Tibial nerve (tissue), 4 donors: Measurements from ENCODE around the gene PKNOX2. TPM values are rescaled to one million over a fixed set of nuclear protein-coding genes. Genes with fewer than 3 reads are reported as not detected.

Source experiments
- DNase-seq, 2 donors: peaks; one replicate each; pipeline ENCODE4 v3.0.0-alpha.2; 2019; ENCODE audit warnings: low spot score in 2 of 2
- H3K27ac ChIP-seq, 4 donors: fragments of 200-600 bp; sonication (generic) in 3 of 4; one replicate each; pipeline ENCODE4 v1.5.1; 2017 to 2019; ENCODE audit warnings: mild to moderate bottlenecking in 1 of 4
- H3K27me3 ChIP-seq, 2 donors: fragments of 200-600 bp; sonication (generic) in 1 of 2; one replicate each; pipeline versions ENCODE4 v1.5.1 to v1.6.0; 2017 to 2019
- H3K36me3 ChIP-seq, 3 donors: fragments of 200-600 bp; sonication (generic); one replicate each; pipeline ENCODE4 v1.5.1; 2018 to 2019
- H3K4me1 ChIP-seq, 4 donors: fragments of 200-600 bp; sonication (generic) in 3 of 4; one replicate each; pipeline ENCODE4 v1.5.1; 2017 to 2019
- H3K4me3 ChIP-seq, 4 donors: fragments of 200-600 bp; sonication (generic) in 3 of 4; one replicate each; pipeline ENCODE4 v1.5.1; 2017 to 2019; ENCODE audit warnings: mild to moderate bottlenecking in 1 of 4, moderate library complexity in 1 of 4
- H3K9me3 ChIP-seq, 4 donors: fragments of 200-600 bp; sonication (generic) in 3 of 4; one replicate each; pipeline ENCODE4 v1.5.1; 2017 to 2019
- CTCF ChIP-seq, 5 experiments: fragments of 200-600 bp in 3 of 5; fragments of 450-650 bp in 2 of 5; sonication (generic) in 3 of 5; IDR thresholded peaks; one replicate each; pipeline ENCODE4 v1.5.1; 2016 to 2019; ENCODE audit warnings: antibody characterized with exemption in 5 of 5, mild to moderate bottlenecking in 3 of 5, moderate library complexity in 2 of 5
- EP300 ChIP-seq, 2 donors: sonication (generic); formaldehyde crosslinking; IDR thresholded peaks; one replicate each; pipeline ENCODE4 v1.6.1; 2017; ENCODE audit warnings: antibody characterized with exemption in 2 of 2, mild to moderate bottlenecking in 1 of 2
- POLR2A ChIP-seq, 2 donors: fragments of 450-650 bp; IDR thresholded peaks; one replicate each; pipeline ENCODE4 v1.6.1; 2017; ENCODE audit warnings: antibody characterized with exemption in 2 of 2, mild to moderate bottlenecking in 2 of 2, moderate library complexity in 2 of 2
- WGBS, 2 donors: methylation state at CpG; one replicate each; pipeline ENCODE4 v1.1.5; 2018; 5-methylcytosine and 5-hydroxymethylcytosine counted together
- total RNA-seq, 4 donors: library from RNA; depleted of rRNA; stranded (reverse); fragments of >200 nt; gene quantifications; one replicate each; pipeline ENCODE4 v1.1.0, GENCODE V29; 2016

The PKNOX2 gene
- total RNA-seq, 4 donors from 2014 or later: 5.7 to 7.2 (median 6.4) TPM

GRCh38 chr11:125153837-125154236, 10.7 kb upstream of the PKNOX2 start:
- no peak for TF ChIP-seq CTCF (IDR thresholded peaks at IDR 0.05)
- TF ChIP-seq EP300 (IDR thresholded peaks at IDR 0.05): no peak
- no peak for TF ChIP-seq POLR2A (IDR thresholded peaks at IDR 0.05)
- WGBS, 2 donors: 92 to 100% methylated on average over 2 of the region's 2 CpGs
- no peak for DNase-seq
- peaks cover 0 to 2% (median 0%) of the 10 kb centered on the region in 4 donors for H3K9me3 ChIP-seq
- H3K4me3 ChIP-seq: no peak overlapping the region
- H3K27me3 ChIP-seq: peaks cover 0 to 4% of the 10 kb centered on the region in 2 donors
- no peaks in the 10 kb centered on the region for H3K36me3 ChIP-seq
- H3K4me1 ChIP-seq: no peaks in the 10 kb centered on the region
- H3K27ac ChIP-seq: no peak overlapping the region

GRCh38 chr11:125154378-125155099, 10.0 kb upstream of the PKNOX2 start:
- H3K4me1 ChIP-seq: no peaks in the 10 kb centered on the region
- H3K9me3 ChIP-seq: peaks cover 0 to 2% (median 0%) of the 10 kb centered on the region in 4 donors
- no peak overlapping the region for H3K4me3 ChIP-seq
- 54 to 57% methylated on average over 7 of the region's 7 CpGs for WGBS, 2 donors
- DNase-seq: no peak
- TF ChIP-seq EP300 (IDR thresholded peaks at IDR 0.05) (no peak), CTCF (IDR thresholded peaks at IDR 0.05) (no peak), POLR2A (IDR thresholded peaks at IDR 0.05) (no peak)
- peaks cover 0 to 4% of the 10 kb centered on the region in 2 donors for H3K27me3 ChIP-seq
- no peaks in the 10 kb centered on the region for H3K36me3 ChIP-seq
- no peak overlapping the region for H3K27ac ChIP-seq

DNA sequence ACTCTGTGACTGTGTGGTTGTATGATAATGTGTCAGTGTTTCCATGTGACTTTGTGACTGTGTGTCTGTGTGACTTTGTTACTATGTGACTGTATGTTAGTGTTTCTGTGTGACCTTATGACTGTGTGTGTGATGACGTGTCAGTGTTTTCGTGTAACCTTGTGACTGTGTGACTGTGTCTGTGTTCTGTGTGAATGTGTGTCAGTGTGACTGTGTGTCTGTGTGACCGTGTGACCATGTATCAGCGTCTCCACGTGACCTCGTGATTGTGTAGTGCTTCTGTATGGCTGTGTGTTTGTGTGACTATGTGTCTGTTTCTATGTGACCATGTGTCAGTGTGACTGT, 9.5 kb upstream of the PKNOX2 start:
- Histone ChIP-seq H3K27me3 (peaks cover 0 to 4% of the 10 kb centered on the region in 2 donors), H3K9me3 (peaks cover 0 to 2% (median 0%) of the 10 kb centered on the region in 4 donors), H3K4me1 (no peaks in the 10 kb centered on the region), H3K27ac (no peak overlapping the region), H3K4me3 (no peak overlapping the region), H3K36me3 (no peaks in the 10 kb centered on the region)
- WGBS, 2 donors: 87 to 88% methylated on average over 6 of the region's 6 CpGs
- no peak for DNase-seq
- no peak for TF ChIP-seq CTCF (IDR thresholded peaks at IDR 0.05)
- TF ChIP-seq POLR2A (IDR thresholded peaks at IDR 0.05): no peak
- no peak for TF ChIP-seq EP300 (IDR thresholded peaks at IDR 0.05)

- Histone ChIP-seq H3K9me3 (peaks cover 0 to 2% (median 0%) of the 10 kb centered on the region in 4 donors), H3K36me3 (no peaks in the 10 kb centered on the region), H3K4me3 (no peak overlapping the region), H3K4me1 (no peaks in the 10 kb centered on the region), H3K27ac (no peak overlapping the region), H3K27me3 (peaks cover 0 to 4% of the 10 kb centered on the region in 2 donors)
- TF ChIP-seq POLR2A (IDR thresholded peaks at IDR 0.05) (no peak), CTCF (IDR thresholded peaks at IDR 0.05) (no peak), EP300 (IDR thresholded peaks at IDR 0.05) (no peak)
- no peak for DNase-seq
- 83 to 90% methylated on average over 4 of the region's 4 CpGs for WGBS, 2 donors
These were observed 8.8 kb upstream of the PKNOX2 start for GRCh38 chr11:125155767-125156166.

DNA sequence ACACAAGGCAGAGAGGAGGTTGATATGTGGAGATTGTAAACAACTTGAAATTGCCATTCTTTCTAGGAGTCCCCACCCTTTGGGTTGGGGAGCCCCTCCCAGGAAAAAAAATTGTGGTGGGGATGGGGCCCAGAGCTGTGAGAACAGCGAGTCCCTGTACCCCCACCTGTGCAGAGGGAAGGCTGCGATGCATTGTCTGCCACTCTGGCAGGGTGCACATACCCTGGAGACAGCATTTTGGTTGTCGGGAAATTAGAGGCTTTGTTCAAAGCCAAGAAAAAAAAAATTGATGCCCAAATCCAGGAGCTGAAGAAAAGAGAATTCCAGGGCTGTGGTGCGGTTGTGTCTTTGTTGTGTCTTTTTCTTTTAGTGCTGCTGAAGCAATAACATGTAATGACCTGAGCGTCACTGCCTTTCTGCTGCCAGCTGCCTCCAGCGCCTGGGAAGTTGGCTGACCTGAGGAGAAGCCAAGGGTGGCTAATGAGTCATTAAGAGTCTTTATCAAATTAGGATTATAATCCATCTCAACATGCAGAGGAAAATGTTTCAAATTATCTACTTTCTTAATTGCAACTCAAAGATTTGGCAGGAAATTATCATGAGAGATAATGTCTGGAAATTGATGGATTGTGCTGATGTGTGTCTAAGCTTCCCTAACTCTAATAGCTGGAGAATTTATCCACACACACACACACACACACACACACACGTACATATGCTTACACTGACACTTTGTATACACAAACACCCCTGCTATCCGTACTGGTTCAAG, 8.0 kb upstream of the PKNOX2 start:
- no peak overlapping the region for H3K27ac ChIP-seq
- 72 to 78% methylated on average over 8 of the region's 8 CpGs for WGBS, 2 donors
- no peak for TF ChIP-seq POLR2A (IDR thresholded peaks at IDR 0.05)
- no peak for TF ChIP-seq CTCF (IDR thresholded peaks at IDR 0.05)
- no peak for TF ChIP-seq EP300 (IDR thresholded peaks at IDR 0.05)
- H3K36me3 ChIP-seq: no peaks in the 10 kb centered on the region
- H3K4me3 ChIP-seq: no peak overlapping the region
- H3K9me3 ChIP-seq: peaks cover 0 to under 1% (median 0%) of the 10 kb centered on the region in 4 donors
- H3K4me1 ChIP-seq: no peaks in the 10 kb centered on the region
- DNase-seq: no peak
- peaks cover 0 to 4% of the 10 kb centered on the region in 2 donors for H3K27me3 ChIP-seq
